NCI-H345 treated with DMSO at 0.1 percent for 48 hours (cell line): ENCODE data around the gene ADCY7.

Experiments used
- DNase-seq: peaks from one replicate; lab custom pipeline; 2025; ENCODE audit not compliant: unreplicated experiment; lab: John Stamatoyannopoulos, UW

The ADCY7 gene

GRCh38 chr16:50279504-50279865, 13.1 kb downstream of the ADCY7 start:
- DNase-seq, result no peak

GRCh38 chr16:50280932-50281331, 14.6 kb downstream of the ADCY7 start:
- DNase-seq, result no peak

- DNase-seq, result no peak
These were observed 15.1 kb downstream of the ADCY7 start for GRCh38 chr16:50281391-50282009.

- no peak for DNase-seq
These were observed 15.7 kb downstream of the ADCY7 start for GRCh38 chr16:50282010-50282538.

GRCh38 chr16:50282955-50283631, 16.7 kb downstream of the ADCY7 start:
- DNase-seq, result no peak

- no peak for DNase-seq
These were observed 18.0 kb downstream of the ADCY7 start for GRCh38 chr16:50284131-50284911.

- no peak for DNase-seq
These were observed 19.2 kb downstream of the ADCY7 start for GRCh38 chr16:50285406-50286003.

GRCh38 chr16:50286681-50287080, 20.3 kb downstream of the ADCY7 start:
- no peak for DNase-seq

- DNase-seq, result no peak
These were observed 21.7 kb downstream of the ADCY7 start for GRCh38 chr16:50288026-50288425.

GRCh38 chr16:50288920-50289319, 22.6 kb downstream of the ADCY7 start:
- no peak for DNase-seq

- DNase-seq, result no peak
These were observed 23.8 kb downstream of the ADCY7 start for GRCh38 chr16:50289950-50290764.

- DNase-seq, result no peak
These were observed 24.5 kb downstream of the ADCY7 start for GRCh38 chr16:50290856-50291255.

GRCh38 chr16:50291719-50292565, 25.6 kb downstream of the ADCY7 start:
- DNase-seq, result no peak

- DNase-seq, result no peak
These were observed 26.2 kb downstream of the ADCY7 start for GRCh38 chr16:50292566-50292948.

GRCh38 chr16:50293041-50293783, 26.9 kb downstream of the ADCY7 start:
- DNase-seq, result no peak

GRCh38 chr16:50293994-50294855, 27.9 kb downstream of the ADCY7 start:
- DNase-seq, result no peak

- DNase-seq, result no peak
These were observed 28.6 kb downstream of the ADCY7 start for GRCh38 chr16:50294955-50295354.

GRCh38 chr16:50295541-50296132, 29.3 kb downstream of the ADCY7 start:
- no peak for DNase-seq
